ENCODE measurements around the gene PPP1CC. TPM values are rescaled to one million over a fixed set of nuclear protein-coding genes. Genes with fewer than 3 reads are reported as not detected.

The PPP1CC gene
- total and polyA plus RNA-seq, 2 donors (not counting 3 experiments of a cell fraction or from before 2014, with no cell fraction given), result 67.1 to 139 TPM

- DNase-seq (ENCODE audit: low read depth, low spot score) (no peak), FAIRE-seq (no peak)
- intact Hi-C loops (cut with micrococcal nuclease), result no loop called here
- H3K4me2 ChIP-seq (ENCODE audit: insufficient read depth, low read length), result no peak overlapping the region
- H3K9me3 ChIP-seq (replicated peaks; ENCODE audit: control insufficient read depth, insufficient read depth, low read length), result no peaks in the 10 kb centered on the region
- H3K4me3 ChIP-seq (replicated peaks in 1 of 3; ENCODE audit: insufficient read depth in 1 of 3, low read depth in 1 of 3, low read length in 3 of 3), result no peak overlapping the region
- H4K20me1 ChIP-seq (replicated peaks; ENCODE audit: control insufficient read depth, extremely low read depth, insufficient read depth, low read length), result no peaks in the 10 kb centered on the region
- H3K9ac ChIP-seq (replicated peaks; ENCODE audit: extremely low read depth, insufficient read depth, low read length), result no peak overlapping the region
- TF ChIP-seq FOS (IDR thresholded peaks at IDR 0.05; ENCODE audit: borderline replicate concordance, insufficient read depth, low read length), result no peak
- no peak for TF ChIP-seq POLR2AphosphoS5 (IDR thresholded peaks at IDR 0.05; ENCODE audit: insufficient read depth, low read depth, low read length)
- TF ChIP-seq CTCF (IDR thresholded peaks at IDR 0.05; ENCODE audit: extremely low read depth in 1 of 2, insufficient read depth in 1 of 2, low read depth in 1 of 2, low read length in 2 of 2), result no peak
- TF ChIP-seq JUN (IDR thresholded peaks at IDR 0.05; ENCODE audit: borderline replicate concordance, insufficient read depth, insufficient read length, low read depth), result no peak
- no peak for TF ChIP-seq EZH2 (IDR thresholded peaks at IDR 0.05; ENCODE audit: borderline replicate concordance, low read depth, low read length, severe bottlenecking)
- no peak for TF ChIP-seq POLR2A (IDR thresholded peaks at IDR 0.05; ENCODE audit: low read depth, low read length)
- no peak for TF ChIP-seq GATA2 (IDR thresholded peaks at IDR 0.05; ENCODE audit: insufficient read depth, insufficient read length, low read depth, low read length)
- no peak for TF ChIP-seq MYC (IDR thresholded peaks at IDR 0.05; ENCODE audit: low read depth, low read length)
- TF ChIP-seq, protein P1, sequence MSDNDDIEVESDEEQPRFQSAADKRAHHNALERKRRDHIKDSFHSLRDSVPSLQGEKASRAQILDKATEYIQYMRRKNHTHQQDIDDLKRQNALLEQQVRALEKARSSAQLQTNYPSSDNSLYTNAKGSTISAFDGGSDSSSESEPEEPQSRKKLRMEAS (IDR thresholded peaks at IDR 0.05; ENCODE audit: insufficient read depth, insufficient read length), result no peak
- no peaks in the 10 kb centered on the region for H3K79me2 ChIP-seq (ENCODE audit: control insufficient read depth, insufficient read depth, low read length)
- H3K4me1 ChIP-seq (ENCODE audit: control insufficient read depth, extremely low read depth, insufficient read depth, low read length), result no peaks in the 10 kb centered on the region
- dilution Hi-C loops (cut with MboI; ENCODE audit: extremely low pct_ligation_motif_present, low sequenced_read_pairs), result no loop called here
- no peak overlapping the region for H2AFZ ChIP-seq (ENCODE audit: low read depth, low read length)
- ChIA-PET CTCF (interaction anchor here (1.0 kb wide), 1 partner anchor 9 kb away, joined by 3 read pairs; no protein-coding TSS in a partner anchor), POLR2A (no interaction called here)
- H3K27me3 ChIP-seq (ENCODE audit: control insufficient read depth in 2 of 2, insufficient read depth in 2 of 2, low read length in 2 of 2), result no peaks in the 10 kb centered on the region
- H3K27ac ChIP-seq (ENCODE audit: insufficient read depth, low read depth, low read length), result no peak overlapping the region
- no peaks in the 10 kb centered on the region for H3K36me3 ChIP-seq (ENCODE audit: control insufficient read depth in 2 of 2, extremely low read depth in 1 of 2, insufficient read depth in 2 of 2, low read length in 2 of 2)
- H3K9me1 ChIP-seq (replicated peaks; ENCODE audit: control insufficient read depth, extremely low read depth, insufficient read depth, low read length), result no peaks in the 10 kb centered on the region
- BruUV-seq (replicated peaks), result no TSS peak
Measured at GRCh38 chr12:110680032-110680431, 62.7 kb downstream of the PPP1CC start.

All from endothelial cell of umbilical vein (primary cell).